GM19395 (cell line): ENCODE data around the gene NR1D1.

ENCODE experiments used
- ATAC-seq: cut with Tn5 transposase; IDR thresholded peaks from one replicate; pipeline ENCODE4 v1.9.1; 2021; ENCODE audit warnings: mild to moderate bottlenecking, moderate library complexity; ENCODE audit not compliant: unreplicated experiment

Gene NR1D1

DNA sequence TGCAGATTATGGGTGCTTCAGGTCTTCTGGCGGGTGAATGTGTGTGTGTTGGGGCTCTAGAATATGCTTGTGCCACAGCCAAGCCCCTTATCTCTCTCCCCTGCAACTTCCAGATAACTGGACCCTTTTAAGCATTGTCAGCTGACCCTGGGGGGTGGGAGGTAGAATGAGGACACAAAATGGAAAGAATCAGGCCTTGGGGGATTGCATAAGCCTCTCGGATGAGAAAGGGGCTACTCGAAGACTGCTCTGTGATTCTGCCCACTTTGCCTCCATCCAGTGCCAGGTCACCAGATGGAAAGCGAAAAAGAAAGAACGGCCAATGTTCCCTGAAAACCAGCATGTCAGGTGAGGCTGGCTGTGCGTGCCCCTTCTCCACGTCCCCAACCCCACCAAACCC lies 23.8 kb downstream of the NR1D1 start:
- no peak for ATAC-seq

GRCh38 chr17:40075942-40076498 lies 24.4 kb downstream of the NR1D1 start:
- no peak for ATAC-seq

GRCh38 chr17:40075201-40075941 lies 25.0 kb downstream of the NR1D1 start:
- no peak for ATAC-seq

DNA sequence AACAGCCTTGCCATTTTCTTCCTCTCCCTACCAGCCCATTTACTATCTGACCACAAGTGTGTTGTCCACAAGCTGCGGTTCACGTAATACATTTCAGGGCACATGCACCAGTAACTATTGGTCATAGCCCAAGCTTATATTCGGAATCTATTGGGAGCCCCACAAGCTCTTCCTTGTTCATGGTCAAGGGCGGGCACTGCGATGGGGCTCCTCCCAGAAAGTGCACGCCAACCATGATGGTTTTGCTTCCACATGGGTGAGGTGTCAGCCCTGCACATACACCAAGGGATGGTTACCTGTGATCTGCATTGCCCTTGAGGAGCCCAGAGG lies 25.6 kb downstream of the NR1D1 start:
- no peak for ATAC-seq

DNA sequence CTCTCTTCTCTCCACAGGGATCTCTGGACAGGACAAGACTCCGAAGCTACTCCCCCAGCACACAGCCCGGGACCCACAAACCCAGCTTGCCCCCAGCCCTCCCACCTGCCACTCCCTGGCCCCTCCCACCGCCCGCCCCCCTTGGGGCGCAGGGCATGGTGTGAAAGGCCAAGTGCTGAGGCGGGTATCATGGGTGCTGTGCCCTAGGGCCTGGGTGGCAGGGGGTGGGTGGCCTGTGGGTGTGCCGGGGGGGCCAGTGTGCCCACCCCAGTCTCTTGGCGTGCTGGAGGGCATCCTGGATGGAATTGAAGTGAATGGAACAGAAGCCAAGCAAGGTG lies 26.2 kb downstream of the NR1D1 start:
- no peak for ATAC-seq

GRCh38 chr17:40073454-40074174 lies 26.8 kb downstream of the NR1D1 start:
- no peak for ATAC-seq

DNA sequence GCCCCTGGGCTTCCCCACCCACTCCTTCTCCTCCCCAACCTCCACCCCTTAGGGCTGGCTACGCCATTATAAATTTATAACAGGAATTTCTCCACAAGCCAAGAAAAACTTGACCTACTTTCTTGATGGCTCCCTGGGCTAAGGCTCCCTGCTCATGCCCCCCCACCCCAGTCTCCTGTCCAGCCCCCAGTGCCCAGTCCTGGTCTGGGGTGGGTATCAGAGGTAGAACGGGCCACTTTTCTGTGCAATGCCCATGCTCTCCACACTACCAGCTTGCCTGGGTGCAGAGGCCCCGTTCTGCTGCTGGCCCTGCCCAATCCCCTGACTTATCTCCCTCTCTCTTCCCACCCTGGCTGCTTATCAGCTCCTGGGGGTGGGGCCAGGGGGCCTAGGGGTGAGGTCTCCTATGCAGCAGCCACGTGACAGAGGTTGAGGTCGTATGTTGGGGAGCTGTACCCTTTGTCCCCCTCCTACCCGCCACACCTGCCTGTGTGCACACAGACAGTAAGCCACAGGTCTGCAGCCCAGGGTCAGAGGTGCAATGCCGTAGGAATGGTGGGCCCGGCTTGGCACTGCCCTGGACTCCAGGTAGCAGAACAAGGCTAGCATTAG lies 27.5 kb downstream of the NR1D1 start:
- ATAC-seq, result no peak

- no peak for ATAC-seq
These were observed 28.2 kb downstream of the NR1D1 start for GRCh38 chr17:40072040-40072734.

DNA sequence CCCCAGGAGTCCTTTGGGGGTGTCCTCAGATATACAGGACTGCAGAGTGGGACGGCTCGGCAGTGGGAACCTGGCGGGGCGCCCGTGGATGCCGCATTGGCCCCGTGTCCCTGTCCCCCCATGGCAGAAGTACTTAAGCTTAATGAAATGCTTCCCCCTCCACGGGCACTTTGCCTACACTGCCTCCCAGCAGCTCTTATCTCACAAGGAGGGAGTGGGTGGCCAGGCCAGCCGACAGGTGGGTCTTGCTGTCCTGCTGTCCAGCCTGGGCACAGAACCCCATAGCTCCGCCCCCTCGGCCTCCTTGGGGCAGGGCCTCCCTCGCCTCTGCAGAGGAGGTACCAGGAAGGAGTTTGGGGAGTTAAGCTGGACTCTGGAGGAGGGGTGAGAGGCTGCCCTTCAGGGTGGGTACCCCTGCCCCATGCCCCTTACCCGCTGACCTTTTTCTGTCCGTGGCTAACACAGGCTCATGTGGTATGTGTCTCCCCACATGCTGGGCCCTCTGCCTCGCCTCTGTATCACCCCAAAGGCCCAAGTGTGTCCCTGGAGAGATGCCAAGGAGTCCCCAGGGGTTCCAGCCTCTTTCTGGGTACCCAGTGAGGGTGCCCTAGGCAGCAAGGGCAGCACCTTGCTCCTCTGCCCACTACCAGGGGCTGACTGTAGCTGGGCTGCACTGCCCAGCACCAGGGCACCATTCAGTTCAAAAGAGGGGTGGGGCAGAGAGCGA lies 28.9 kb downstream of the NR1D1 start:
- ATAC-seq, result no peak

- ATAC-seq, result no peak
These were observed 29.6 kb downstream of the NR1D1 start for GRCh38 chr17:40070709-40071312.

DNA sequence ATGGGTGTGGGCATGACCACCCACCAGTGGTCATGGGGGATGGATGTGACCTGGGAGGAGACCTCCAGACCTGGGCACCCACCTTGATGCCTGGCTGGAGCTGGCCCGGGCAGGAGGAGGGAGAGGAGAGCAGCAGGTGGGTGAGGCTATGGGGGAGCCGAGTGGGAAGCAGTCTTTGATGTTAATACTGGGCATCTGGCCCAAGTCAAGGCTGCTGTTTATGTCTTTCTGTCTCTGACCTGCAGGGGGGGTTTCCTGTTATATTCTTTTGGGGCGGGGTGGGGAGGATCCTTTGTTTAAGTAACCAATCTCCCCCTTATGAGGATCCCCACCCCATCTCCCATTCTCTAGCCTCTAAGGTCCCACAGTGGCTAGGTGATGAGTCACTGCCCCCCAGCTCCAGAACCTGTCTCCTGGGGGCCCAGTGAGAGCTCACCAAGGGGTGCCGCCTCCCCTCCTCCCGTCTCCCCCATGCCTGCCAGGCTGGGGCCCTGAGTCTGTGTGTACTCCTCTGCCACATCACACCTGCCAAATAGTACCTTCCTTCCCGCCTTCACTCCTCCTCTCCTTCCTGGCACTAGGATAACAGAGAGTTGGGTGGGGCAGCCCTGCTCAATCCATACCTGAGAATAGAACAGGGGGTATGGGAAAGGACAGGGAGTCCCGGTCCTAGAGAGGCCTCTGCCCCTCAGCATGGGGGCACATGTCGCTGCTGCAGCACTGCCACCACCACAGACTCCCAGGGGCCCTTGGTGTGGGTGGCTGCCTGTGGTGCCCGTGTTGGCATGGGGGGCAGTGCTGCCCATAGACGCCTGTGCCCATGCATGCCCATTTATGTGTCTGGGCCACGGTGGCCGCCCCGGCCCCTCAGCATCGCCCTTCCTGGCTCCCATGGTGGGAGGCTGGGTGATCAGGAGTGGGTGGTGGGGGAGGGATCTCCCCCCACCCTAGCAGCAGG lies 30.4 kb downstream of the NR1D1 start:
- ATAC-seq, result no peak

DNA sequence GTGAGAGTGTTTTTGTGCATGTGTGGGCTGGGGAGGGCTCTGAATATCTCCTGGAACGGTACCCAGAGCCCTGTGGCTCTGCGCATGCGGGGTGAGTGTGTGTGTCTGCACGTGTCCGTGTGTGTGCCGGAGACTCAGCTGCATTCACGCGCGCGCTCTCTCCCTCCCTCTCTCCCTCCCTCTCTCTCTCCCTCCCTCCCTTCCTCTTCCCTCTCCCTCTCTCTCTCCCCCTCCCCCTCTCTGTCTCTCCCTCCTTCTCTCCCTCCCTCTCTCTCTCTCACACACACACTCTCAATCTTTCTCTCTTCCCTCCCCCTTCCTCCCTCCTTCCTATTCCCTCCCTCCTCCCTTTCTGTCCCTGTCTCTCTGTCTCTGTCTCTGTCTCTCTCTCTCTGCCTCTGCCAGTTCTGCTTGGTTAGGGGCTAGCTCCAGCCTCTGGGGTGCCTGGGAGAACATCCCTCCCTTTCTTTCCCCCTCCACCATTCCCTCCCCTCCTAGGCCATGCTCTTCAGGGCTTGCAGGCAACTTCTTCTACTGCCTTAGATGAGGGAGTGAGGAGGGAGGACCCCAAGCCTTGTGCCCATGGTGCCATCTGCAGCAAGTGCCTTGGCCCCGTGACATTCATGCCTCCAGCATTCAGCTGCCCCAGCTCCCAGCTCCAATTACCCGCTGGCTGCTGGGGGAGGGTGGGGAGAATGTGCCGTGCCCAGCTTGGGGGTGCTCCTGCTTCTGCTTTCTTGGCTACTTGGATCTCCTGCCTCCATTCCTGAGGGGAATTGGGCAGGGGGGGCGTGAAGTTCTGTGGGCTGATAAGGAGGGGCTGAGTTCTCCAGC lies 31.3 kb downstream of the NR1D1 start:
- no peak for ATAC-seq

DNA sequence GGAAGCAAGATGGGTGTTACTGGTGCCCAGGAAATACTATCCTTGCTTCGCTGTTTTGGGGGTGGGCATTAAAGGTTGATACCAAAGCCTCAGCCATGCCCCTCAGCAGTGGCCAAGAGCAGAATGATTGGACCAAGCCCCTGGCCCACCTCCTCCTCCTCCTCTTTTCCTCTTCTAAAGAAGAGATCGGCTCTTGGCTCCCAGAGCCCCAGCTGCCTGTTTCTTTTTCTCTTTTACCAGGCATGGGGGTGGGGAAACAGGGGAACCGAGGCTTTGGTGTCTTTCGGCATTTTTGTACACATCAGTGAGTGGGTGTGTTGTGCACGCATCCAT lies 31.8 kb downstream of the NR1D1 start:
- no peak for ATAC-seq

GRCh38 chr17:40068129-40068581 lies 32.2 kb downstream of the NR1D1 start:
- ATAC-seq, result no peak

- no peak for ATAC-seq
These were observed 32.7 kb downstream of the NR1D1 start for GRCh38 chr17:40067710-40068109.

DNA sequence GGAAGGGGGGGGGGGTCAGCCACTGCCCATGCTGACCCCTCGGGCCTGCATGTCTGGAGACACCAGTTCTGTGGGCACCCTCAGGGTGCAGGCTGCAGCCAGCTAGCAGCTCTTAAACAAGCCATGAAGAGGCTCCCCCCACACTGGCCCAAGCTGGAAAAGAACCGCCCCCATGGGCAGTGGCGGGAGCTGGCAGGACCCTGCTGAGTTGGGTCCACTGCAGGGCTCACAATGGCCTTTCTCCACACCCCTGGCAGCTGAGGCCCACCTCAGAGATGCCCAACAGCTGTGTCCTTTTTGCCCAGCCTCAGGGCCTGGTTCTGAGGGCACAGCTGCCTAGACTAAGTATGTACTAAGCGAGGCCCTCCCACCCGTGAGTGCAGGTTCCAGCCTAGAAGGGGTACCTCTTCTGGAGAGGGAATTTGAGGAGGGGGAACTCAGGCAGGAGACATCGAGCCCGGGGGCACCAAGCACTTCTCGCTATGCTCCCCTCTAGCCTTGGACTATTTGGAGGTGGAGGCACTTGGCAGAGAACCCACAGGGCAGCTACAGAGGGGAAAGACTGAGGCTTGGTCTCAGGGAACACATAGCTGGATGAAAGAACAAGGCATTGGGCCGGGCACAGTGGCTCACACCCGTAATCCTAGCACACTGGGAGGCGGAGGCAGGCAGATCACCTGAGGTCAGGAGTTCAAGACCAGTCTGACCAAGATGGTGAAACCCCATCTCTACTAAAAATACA lies 34.4 kb downstream of the NR1D1 start:
- ATAC-seq, result no peak

DNA sequence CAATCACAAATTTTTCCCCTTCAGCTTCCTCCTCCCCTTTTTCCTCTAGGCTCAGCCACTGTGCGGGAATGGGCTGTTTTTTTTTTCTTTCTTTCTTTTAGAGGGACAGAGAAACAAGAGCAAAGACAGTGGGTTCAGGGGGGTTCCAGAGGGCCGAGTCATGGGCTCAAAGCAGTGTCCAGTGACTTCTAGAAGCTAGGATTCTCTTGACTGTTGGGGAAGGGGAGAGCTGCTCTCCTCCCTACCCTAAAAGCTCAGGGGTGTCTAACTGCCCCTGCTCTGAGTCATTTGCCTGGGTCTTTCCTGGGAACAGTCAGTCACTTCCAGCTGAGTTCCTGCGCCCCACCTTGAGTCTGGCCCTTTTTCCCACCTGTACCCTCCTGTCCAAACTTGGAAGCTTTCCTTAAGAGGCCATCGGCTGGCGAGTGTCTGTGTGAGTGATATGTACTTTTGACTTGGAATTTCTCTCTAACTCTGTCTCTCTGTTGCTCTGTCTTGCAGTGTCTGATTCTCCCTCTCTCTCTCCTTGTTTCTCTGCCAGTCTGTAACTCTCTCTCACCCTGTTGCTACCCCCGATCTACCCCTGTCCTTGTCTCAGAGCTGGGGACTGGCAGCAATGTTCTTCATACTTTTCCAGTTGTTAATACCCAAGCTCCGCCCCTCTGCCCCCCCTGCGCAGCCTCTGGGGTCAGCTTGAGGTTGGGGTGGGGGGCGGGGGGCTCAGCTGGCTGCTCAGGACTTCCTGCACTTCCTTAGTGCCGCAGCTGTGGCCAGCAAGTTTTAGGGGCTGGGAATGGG lies 35.2 kb downstream of the NR1D1 start:
- no peak for ATAC-seq
